PC-3 (cell line): ENCODE results near the gene KCNK3.

Experiments used
- CTCF ChIP-seq: fragments of 300-600 bp; sonication (generic); conservative IDR thresholded peaks from 2 replicates; pipeline ENCODE4 v1.5.1; 2017; ENCODE audit warnings: antibody characterized with exemption, low read depth, mild to moderate bottlenecking, low read length
- EZH2phosphoT487 ChIP-seq: fragments of 300-600 bp; sonication (generic); IDR thresholded peaks from 2 replicates; pipeline ENCODE4 v1.6.1; 2018; ENCODE audit warnings: mild to moderate bottlenecking, antibody characterized with exemption, low read length, borderline replicate concordance

DNA sequence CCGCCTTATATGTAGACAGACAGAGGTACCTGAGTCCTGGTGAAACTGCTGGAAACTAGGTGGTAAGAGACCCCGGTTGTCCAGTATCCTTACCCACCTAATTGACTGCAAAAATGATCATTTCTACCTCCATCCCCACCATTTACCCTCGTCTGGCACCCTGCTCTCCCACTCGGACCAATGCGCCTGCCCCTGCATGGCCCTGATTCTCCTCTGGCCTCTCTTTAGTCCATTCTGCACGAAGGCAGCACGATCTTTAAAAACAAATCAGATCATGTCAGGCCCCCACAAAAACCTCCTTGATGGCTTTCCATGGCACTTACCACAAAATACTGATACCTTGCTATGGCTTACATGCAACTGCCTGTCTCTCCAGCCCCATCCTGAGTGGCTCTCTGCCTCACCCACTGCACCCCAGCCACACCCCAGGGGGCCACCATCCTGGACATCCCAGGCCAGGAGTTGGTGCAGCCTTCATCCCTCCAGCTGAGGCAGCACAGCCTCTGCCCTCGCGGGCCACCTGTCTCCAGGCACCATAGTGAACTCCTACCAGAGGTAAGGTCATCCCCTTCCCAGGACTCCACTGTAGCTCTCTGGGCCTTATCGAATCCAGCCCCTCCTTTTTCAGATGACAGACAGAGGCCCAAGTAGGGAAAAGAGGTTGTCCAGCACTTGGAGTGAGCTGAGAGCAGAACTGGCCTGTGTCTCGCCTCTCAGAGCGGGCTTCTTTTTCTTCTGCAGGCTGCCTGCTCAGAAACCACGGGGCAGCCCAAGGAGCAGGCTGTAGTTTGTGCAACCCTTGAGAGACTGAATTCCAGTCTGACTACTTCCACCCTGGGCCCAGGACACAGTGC lies 39.1 kb upstream of the KCNK3 start:
- TF ChIP-seq EZH2phosphoT487 (no peak), CTCF (no peak)
